ENCODE measurements around the gene SERTAD3.
A peak's percentile ranks its signal among the peaks of the same experiment; 100 is the strongest.

SERTAD3 gene

GRCh38 chr19:40472516-40472915 lies 28.4 kb upstream of the SERTAD3 start:
- no peak for TF ChIP-seq CTCF (conservative IDR thresholded peaks at IDR 0.05; ENCODE audit: low read depth, low read length)
- DNase-seq (ENCODE audit: low read depth), result no peak
- H3K4me3 ChIP-seq (ENCODE audit: low read length), result no peak overlapping the region

- no peak for TF ChIP-seq CTCF (conservative IDR thresholded peaks at IDR 0.05; ENCODE audit: low read depth, low read length)
- no peak for DNase-seq (ENCODE audit: low read depth)
- H3K4me3 ChIP-seq (ENCODE audit: low read length), result no peak overlapping the region
Measured at GRCh38 chr19:40471111-40471510, 27.0 kb upstream of the SERTAD3 start.

- no peak overlapping the region for H3K4me3 ChIP-seq (ENCODE audit: low read length)
- no peak for DNase-seq (ENCODE audit: low read depth)
- no peak for TF ChIP-seq CTCF (conservative IDR thresholded peaks at IDR 0.05; ENCODE audit: low read depth, low read length)
Measured at GRCh38 chr19:40469011-40469410, 24.9 kb upstream of the SERTAD3 start.

GRCh38 chr19:40466985-40467734 lies 23.0 kb upstream of the SERTAD3 start, which contains the start of gene SPTBN4:
SPTBN4 (plus strand) TSS chr19:40467001; CDS start chr19:40472622, 5,621 bp downstream.
- peak within 1 kb of the TSS; percentile 54 for H3K4me3 ChIP-seq (ENCODE audit: low read length)
- TF ChIP-seq CTCF (conservative IDR thresholded peaks at IDR 0.05; ENCODE audit: low read depth, low read length), result no peak
- DNase-seq (ENCODE audit: low read depth), result no peak

GRCh38 chr19:40466219-40466984 lies 22.3 kb upstream of the SERTAD3 start:
- no peak for DNase-seq (ENCODE audit: low read depth)
- TF ChIP-seq CTCF (conservative IDR thresholded peaks at IDR 0.05; ENCODE audit: low read depth, low read length), result no peak
- peak overlapping the region; percentile 54 for H3K4me3 ChIP-seq (ENCODE audit: low read length)

- TF ChIP-seq CTCF (conservative IDR thresholded peaks at IDR 0.05; ENCODE audit: low read depth, low read length), result no peak
- DNase-seq (ENCODE audit: low read depth), result peak; percentile 95
- peak within 1 kb of the TSS; percentile 69 for H3K4me3 ChIP-seq (ENCODE audit: low read length)
Measured at GRCh38 chr19:40465557-40466218, 21.6 kb upstream of the SERTAD3 start, which contains the start of gene BLVRB. BLVRB (minus strand) TSS chr19:40465745; CDS start chr19:40465688, 57 bp downstream.

Data from retinal pigment epithelial cell (primary cell).